Measurements from ENCODE around the gene GCHFR. TPM values are rescaled to one million over a fixed set of nuclear protein-coding genes. Genes with fewer than 3 reads are reported as not detected.

Gene GCHFR
- total RNA-seq, 1 experiment from 2014 or later: 4.2 TPM

DNA sequence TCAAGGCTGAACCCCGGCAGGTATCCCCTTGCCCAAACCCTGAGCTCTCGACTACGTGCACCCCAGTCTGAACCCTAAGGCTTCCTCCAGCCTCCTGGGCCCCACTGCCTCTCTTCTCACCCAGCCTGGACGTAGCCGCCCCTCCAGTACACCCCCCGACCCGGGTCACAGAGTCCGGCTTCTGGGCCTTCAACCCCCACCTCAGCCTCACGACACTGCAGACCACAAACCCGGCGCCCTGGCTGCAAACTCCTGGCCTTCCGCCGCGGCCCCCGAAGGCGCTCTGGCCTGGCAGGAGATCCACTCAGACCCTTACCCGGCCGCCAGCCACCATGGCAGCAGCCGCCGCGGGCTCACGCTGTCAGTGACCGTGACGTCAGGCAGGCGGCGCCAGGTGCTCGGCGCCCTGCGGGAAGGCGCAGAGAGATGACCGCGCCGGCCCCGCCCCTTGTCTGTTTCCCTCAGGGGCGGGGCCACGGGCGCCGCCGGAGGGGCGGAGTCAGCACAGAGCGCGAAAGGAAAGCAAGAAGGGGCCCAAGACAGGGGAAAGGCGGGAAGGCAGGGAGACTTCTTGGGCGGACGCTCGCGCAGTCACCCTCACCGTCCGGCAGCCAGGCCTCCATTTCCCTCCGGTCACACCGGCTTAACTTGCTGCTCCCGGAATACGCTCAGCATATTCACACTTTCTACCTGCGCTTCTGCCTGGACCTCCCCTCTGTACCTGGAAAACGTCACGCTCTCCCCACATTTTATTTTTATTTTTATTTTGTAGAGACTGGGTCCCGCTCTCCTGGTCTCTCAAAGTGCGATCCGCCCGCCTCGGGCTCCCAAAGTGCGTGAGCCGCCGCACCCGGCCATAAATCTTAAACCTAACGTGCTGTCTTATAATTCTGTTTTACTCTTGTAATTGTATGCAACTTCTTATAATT is 8.7 kb upstream of the GCHFR start, which contains the start of gene RMDN3:
RMDN3 (minus strand) TSS at position 372 of the 929 bp plus-strand sequence. CDS start 471 bp downstream, outside the sequence.
- peak; percentile 89 for DNase-seq (ENCODE audit: low read depth)

DNA sequence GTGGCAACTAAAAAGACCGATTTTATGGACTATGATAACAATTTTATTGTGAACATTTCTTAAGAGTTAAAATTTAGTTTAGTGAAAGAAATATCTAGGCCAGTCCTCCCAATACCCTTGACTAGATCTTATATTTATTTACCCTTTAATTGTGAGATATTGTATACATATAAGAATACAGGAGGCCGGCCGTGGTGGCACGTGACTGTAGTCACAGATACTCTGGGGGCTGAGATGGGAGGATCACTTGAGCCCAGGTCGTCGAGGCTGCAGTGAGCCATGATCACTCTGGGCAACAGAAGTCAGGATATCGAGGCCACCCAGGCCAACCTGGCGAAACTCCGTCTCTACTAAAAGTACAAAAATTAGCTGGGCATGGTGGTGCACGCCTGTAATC is 8.1 kb upstream of the GCHFR start:
- no peak for DNase-seq (ENCODE audit: low read depth)

DNA sequence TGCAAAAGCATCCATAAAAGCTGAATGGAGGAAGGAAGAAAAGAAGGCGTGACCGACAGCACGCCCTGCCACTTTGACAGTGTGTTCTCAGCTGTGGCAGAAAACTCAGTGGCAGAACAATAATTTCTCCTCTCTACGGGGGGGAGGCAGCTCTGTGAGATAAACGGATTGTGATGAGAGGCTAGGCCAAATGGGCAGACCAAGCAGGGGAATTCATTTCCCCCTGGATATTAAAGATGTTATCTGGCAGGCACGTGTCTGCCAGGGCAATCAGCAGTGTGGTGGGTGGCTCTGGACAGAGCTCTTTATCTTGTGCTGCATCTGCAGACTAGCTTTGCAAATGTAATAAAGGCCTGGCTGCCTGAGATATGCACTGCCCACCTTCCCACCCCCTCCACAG is 6.9 kb upstream of the GCHFR start:
- no peak for DNase-seq (ENCODE audit: low read depth)

DNA sequence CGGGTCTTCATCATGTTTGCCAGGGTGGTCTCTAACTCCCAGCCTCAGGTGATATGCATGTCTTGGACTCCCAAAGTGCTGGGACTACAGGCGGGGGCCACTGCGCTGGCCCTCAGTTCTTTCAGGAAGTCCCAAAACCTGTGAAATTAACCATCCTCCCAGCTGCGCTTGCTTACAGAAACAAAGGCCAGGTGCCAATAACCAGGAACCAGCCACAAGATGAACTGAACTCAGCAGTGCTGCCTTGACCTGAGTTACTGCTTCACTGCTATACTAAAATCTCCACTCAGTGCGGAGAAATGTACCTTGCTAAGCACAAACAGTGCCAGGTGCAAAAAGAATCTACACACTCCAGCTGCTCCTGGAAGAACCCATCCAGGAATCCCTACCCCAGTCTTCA is 3.9 kb upstream of the GCHFR start:
- no peak for DNase-seq (ENCODE audit: low read depth)

DNA sequence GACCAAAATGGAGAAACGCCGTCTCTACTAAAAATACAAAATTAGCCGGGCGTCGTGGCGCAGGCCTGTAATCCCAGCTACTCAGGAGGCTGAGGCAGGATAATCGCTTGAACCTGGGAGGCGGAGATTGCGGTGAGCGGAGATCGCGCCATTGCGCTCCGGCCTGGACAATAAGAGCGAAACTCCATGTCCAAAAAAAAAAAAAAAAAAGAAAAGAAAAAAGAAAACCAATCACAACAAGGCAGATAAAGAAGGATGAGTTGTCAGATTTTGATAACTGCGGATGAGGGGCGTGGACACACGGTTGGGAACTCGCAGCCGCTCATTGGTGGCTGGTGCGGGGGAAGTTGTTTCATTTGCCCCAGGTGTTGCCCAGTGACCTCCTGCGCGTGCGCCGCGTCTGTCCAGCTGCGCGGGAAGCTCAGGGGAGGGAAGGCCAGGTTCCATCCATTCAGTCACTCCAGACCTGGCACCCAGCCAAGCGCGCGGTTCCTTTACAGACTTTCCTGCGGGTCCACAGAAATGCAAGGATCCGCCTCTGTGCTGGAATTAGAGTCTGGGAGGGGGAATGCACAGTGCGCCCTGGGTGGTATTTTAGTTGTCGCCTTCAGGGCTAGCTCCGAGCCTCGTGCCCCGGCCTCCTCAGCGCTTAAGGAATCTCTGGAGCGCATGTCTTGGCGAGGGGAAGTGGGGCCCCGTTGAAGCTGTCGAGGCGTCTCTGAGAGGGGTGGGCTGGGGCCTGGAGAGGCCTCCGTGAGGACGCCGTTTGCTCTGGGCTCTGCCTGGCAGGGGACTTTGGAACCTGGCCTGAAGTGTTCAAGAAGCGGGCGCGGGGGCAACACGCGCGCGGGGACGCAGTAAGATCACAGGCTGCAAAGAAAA is 708 bp upstream of the GCHFR start:
- no peak for DNase-seq (ENCODE audit: low read depth)

DNA sequence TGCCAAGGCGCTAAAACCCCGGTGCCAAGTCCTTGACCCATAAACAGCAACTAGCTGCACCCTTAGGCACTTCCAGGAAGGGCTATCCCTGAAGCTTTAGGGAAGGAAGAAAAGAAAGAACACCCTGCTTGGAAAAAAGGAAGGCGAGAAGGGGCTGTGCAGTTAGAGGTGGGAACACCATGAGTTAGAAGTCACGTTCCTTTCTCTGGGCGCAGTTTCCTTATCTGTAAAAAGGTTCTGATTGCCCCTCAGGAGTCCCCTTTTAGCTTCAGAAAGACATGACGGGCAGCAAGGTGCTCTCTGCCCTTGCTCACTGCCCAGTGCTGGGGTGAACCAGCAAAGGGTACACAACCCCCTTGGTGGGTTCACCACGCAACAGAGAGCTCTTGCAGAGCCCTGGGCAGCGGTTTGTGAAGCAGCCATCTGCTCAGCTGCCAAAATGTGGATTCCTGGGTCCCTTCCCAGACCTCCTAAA is 798 bp downstream of the GCHFR start:
- DNase-seq (ENCODE audit: low read depth): no peak

DNA sequence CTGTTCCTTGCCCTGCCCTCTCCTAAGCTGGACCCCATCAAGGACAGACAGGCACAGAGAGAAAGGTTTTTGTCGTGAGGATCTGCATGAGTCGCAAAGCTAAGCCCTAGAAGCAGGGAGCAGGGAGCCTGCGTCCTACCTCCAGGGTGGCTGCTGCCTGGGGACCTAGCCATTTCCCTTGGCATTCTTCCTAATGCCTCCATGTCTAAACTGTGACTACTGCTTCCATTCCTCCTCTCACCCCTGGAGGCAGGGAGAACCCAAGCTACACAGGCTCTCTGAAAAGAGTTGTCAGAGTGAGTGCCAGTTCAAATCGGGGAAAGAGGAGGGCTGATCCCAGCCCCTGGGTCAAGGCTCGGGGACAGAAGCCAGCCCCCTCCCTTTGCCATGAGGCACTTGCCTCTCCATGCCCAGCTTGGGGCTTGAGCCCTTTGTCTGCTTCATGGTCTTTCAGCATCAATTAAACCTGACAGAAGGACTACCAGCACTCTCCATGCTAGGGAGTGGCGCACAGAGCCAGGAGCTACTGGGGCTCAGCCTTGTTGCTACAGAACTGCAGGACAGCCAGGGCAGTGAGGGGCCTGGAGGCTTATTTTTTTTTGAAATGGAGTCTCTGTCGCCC is 2.4 kb downstream of the GCHFR start:
- no peak for DNase-seq (ENCODE audit: low read depth)

DNA sequence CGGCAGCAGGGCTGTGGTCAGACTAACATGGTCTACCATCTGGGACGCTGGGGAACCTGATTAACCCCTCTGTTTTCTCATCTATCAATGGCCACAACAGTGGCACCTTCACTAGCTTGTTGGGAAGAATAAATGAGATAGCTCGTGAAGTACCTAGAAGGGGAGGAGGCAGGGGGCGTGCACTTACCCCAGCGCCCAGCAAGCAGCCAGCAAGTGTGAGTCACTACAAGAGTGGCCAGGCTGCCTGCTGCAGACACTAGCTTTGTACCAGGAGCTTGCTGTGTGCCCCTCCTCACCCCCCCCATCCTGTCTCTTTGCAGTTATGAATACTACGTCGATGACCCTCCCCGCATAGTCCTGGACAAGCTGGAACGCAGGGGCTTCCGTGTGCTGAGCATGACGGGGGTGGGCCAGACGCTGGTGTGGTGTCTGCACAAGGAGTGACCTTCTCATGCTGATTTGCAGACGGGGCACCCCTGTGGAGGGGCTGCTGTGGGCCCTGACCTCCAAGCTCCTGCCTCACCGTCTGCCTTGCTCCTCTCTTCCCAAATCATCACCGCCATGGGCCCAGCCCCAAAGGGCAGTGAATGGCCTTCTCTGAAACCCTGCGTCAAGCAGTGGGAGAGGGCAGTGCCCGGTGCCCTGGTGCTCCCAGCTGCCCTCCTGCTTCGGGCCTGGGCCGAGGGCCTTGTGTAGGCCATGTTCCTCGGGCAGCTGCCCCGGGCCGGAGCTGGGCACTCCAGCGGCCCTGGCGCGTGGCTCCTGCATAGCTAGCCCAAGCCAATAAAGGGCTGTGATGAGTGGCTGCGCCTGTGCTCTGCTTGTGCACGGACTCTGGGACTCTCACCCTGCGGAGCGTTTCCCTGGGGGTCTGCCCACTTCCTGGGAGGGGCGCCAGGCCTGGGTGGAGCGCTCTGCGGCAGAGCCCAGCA is 3.3 kb downstream of the GCHFR start:
- DNase-seq (ENCODE audit: low read depth): no peak

DNA sequence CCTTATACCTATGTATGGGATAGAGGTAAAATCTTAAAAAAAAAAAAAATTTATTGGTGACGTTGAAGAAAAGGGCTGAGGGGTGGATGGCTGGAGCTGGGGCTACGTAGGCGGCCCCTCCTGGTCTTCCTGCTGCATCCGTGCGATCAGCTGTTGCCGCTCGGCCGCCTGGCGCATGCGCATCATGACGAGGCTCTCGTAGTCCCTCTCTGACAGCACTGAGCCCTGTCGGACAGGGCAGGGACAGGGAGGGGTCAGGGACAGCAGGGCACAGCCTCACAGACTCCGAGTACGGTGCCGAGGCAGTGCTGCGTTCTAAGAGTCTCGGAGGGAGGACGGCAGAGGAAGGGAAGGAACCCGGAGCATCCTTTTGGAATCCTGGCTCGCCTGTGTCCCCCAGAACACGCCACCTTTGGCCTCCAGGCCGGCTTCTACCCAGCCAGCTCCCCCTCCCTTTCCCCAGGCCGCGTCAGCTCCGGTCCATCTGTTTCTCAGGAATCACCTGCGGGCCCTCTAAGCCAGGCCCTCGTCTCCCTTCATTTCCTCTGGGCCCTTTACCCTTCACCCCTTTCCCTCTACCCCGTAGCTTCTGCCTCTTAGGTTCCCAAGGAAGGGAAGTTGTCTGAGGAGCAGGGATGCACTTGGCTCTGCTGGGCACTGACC is 4.1 kb downstream of the GCHFR start:
- no peak for DNase-seq (ENCODE audit: low read depth)

DNA sequence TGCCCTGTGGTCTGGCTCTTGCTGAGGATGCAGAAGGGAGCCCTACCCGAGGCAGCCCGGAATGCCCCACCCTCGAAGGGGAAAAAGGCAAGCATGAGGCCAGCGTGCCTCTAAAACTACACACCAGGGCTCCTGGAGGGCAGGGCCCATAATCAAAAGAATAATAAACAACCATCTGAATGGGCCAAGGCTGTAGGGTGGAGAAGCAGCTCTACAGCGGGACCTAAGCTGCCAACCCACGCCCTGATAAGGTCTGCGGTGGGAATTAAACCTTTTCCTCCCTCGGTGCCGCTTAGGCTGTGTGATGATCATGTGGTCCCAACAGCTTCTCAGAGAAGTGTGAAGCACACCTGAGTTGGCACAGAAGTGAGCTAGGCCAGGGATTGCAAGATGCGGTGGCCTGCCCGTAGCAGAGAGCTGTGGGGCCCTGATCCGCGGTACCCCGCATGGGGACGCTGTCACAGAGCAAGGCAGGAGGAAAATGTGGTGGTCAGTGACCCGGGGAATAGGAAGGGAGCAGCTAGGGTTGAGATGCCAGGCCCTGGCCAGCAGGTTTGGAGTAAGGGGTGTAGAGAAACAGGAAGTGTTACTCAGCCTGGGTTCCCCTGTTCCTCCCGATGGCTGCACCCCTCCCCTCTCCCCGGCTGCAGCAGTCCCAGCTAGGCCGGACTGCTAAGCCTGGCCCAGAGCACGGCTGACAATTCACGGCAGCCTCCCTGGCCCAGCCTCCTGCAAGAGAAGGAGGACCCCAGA is 4.8 kb downstream of the GCHFR start:
- DNase-seq (ENCODE audit: low read depth): no peak

DNA sequence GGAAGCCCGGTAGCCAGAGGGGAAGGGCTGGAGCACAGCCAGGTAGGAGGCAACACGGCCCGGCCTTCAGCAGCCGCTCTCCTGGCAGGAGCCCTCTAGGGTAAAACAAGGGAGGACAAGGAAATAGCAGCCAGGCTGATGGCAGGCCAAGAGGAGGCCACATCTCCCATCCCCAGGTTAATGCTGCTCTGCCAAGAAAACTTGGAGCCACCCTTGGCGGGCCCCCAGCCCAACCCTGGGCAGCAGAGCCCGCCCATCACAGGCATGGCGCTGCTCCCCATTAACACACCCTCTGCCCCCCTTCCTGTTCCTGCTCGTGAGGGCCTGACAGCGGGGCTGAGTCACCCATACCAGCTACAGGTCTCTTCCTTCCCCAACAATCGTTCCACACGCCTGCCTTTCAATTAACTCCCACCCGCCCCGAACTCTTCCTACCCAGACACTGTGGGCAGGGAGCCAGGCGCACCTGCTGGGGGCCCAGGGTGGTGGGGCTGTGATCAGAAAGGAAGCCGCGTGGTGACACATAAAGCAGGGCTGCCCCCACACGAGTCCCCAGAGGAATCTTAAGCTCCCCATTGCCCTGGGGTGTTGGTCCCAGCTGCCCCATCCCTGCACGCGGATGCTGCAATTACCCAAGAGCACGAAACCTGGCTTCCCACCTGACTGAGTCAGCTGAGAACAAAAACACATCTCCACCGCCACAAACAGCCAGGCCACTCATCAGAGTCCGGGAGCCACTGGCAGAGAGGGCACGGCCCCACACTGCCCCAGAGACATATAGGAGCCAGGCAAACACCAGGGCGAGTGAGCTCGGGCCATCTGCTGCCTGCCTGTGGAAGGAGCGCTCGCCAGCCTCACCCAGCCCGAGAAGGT is 5.6 kb downstream of the GCHFR start, which contains the start of gene C15orf62:
C15orf62 (plus strand) TSS at position 707 of the 873 bp plus-strand sequence. CDS start 516 bp downstream, outside the sequence.
- no peak for DNase-seq (ENCODE audit: low read depth)

DNA sequence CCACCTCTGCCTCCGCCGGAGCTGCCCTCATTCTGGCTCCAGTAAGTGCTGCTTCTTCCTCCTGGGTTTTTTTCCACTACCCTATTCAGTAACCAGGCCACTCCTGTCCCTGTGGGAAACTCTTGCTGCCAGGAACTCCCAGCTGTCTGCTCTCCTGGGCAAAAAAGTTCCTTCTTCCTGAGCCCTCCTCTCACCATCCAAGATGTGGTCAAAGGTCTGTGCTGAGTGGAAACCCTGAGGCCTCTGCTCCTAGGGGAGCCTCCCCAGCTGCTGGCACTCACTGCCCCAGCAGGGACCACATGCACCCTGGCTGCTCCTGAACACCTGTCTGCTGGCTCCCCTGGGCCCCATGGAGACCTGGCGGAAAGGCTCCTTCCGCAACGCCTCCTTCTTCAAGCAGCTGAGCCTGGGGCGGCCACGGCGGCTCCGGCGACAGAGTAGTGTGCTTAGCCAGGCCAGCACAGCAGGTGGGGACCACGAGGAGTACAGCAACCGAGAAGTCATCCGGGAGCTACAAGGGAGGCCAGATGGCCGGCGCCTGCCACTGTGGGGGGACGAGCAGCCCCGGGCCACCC is 6.4 kb downstream of the GCHFR start:
- peak; percentile 42 for DNase-seq (ENCODE audit: low read depth)

DNA sequence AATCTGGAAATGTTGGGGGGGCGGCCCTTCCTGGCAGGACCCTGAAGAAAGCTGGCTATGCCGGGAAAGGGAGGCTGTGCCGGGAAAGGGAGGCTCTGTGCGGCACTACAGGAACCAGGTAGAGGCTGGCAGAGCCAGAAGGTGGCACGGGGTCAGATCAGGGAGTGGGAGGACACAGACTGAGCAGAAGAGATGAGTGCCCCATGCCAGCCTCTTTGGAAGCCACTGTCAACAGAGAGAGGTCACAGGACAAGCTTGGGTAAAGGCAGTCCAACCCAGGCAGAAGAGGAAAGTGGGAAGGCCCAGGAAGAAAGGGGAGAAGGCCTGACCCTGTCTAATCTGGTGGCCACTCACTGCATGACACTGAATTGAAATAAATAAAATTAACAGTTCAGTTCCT is 7.4 kb downstream of the GCHFR start:
- no peak for DNase-seq (ENCODE audit: low read depth)

DNA sequence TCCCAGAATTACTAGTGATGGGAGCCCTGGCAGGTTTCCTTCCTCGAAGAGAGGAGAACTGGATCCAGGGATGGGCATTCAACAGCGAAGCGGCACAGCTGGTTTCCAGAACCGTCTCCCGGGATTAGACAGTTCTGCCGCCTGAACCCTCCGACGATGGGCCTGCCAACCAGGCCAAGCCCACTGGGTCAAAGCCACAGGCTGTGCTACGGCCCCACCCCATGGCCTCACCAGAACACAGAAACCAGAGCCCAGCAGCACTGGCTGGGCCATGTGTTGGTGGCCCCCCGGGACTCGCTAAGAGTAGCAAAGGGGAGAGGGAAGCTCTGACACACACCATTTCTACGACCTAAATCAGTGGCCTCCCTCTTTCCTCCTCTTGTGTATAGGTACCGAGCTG is 8.1 kb downstream of the GCHFR start:
- no peak for DNase-seq (ENCODE audit: low read depth)

DNA sequence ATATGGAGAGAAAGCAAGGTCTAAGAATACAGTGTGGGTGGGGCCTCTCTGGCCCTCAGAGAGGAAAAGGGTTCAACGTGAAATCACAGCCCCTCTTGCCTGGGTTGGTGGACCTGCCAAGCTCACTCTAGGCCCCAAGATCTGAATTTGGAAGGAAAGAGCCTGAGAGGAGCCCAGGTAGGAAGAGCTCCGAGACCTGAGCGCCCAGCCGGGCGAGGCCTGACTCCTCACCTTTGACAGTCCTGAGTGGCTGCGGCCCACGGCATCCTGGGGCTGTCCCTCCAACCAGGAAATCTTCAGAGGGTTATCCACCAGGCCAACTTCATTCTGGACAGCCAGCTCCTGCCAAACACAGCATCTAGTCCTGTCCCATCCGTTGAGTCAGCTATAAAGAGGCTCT is 9.6 kb downstream of the GCHFR start:
- no peak for DNase-seq (ENCODE audit: low read depth)

DNA sequence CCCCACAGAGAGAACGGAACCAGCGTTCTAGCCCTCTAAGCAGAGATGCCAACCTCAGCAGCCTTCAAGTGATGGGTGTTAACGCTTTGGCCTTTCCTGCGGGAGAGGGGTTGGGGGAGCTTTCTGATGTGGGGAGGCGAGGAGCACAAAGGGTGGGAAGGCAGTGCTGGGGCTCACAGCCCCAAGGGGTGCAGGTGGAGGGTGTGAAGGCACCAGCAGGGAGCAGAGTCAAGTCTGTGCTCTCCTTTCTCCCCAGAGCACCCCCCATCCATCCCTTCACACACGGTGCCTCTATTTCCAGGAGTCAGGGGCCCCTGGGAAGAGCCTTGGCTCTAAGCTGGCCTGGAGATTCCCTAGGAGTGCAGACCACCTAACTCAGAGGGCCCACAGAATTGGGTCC is 10.0 kb downstream of the GCHFR start:
- DNase-seq (ENCODE audit: low read depth): no peak

DNA sequence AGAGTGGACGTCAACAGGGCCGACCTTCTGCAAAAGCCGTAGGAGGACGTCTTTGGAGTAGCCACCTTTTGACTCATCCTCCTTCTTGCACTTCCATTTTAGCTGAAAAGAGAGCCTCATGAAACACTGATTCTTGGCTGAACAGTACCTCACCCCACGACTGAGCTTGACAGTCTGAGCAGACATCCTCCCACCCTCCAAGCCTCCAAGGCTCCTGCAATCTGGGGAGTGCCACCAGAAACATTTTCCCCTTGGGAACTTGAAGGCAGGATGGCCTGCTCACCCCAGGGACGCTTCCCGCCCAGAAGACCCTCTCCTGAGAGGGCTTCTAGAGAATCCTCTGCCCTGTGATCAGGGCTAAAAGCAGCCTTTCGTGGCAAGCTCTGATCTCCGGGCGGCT is 11.1 kb downstream of the GCHFR start:
- DNase-seq (ENCODE audit: low read depth): no peak
